OCI-LY3 (cell line): ENCODE measurements around the gene PKHD1.

Source experiments
- H2AFZ ChIP-seq: fragments of 200-600, 300-600 bp; shearing (Covaris generic); 2 replicates; pipeline ENCODE4 v1.6.0; 2014; ENCODE audit warnings: antibody characterized with exemption, low read depth, low read length
- H3K27ac ChIP-seq: fragments of 200-600, 300-600 bp; sonication (generic); 2 replicates; pipeline ENCODE4 v1.5.1; 2014; ENCODE audit warnings: mild to moderate bottlenecking, low read length, moderate library complexity, mixed read lengths
- H3K27me3 ChIP-seq: fragments of 200-600, 300-600 bp; sonication (generic); 2 replicates; pipeline ENCODE4 v1.6.1; 2014; ENCODE audit warnings: low read depth, low read length, mixed read lengths
- H3K36me3 ChIP-seq: fragments of 200-600, 300-600 bp; sonication (generic); replicated peaks from 2 replicates; pipeline ENCODE3; 2014; ENCODE audit warnings: low read depth, low read length, mixed read lengths
- H3K4me1 ChIP-seq: fragments of 300-600, 200-600 bp; sonication (generic); 2 replicates; pipeline ENCODE4 v1.6.1; 2014; ENCODE audit warnings: low read length, mixed read lengths
- H3K4me2 ChIP-seq: fragments of 200-600, 300-600 bp; sonication (generic); 2 replicates; pipeline ENCODE4 v1.6.1; 2014; ENCODE audit warnings: low read length, mixed read lengths
- H3K4me3 ChIP-seq: fragments of 300-600, 200-600 bp; sonication (generic); 2 replicates; pipeline ENCODE4 v1.5.1; 2014; ENCODE audit warnings: antibody characterized with exemption, mild to moderate bottlenecking, low read length, moderate library complexity
- H3K79me2 ChIP-seq: fragments of 300-600, 200-600 bp; shearing (Covaris generic); 2 replicates; pipeline ENCODE4 v1.6.1; 2014; ENCODE audit warnings: mild to moderate bottlenecking, low read length, mixed read lengths
- H3K9ac ChIP-seq: fragments of 300-600, 200-600 bp; shearing (Covaris generic); 2 replicates; pipeline ENCODE4 v1.6.0; 2014; ENCODE audit warnings: mild to moderate bottlenecking, low read length, moderate library complexity
- H3K9me3 ChIP-seq: fragments of 200-600, 300-600 bp; shearing (Covaris generic); 2 replicates; pipeline ENCODE4 v1.6.1; 2014; ENCODE audit warnings: low read length, mixed read lengths; ENCODE audit not compliant: insufficient read depth
- H4K20me1 ChIP-seq: fragments of 200-600, 300-600 bp; sonication (generic); 2 replicates; pipeline ENCODE4 v1.6.1; 2016; ENCODE audit warnings: low read length, mixed read lengths; ENCODE audit not compliant: insufficient read depth
- EZH2phosphoT487 ChIP-seq: fragments of 200-600 bp; shearing (Covaris generic); IDR thresholded peaks from 2 replicates; pipeline ENCODE4 v1.6.1; 2018; ENCODE audit warnings: antibody characterized with exemption, mixed run types, low read depth
- TF ChIP-seq, protein P1 (sequence below): fragments of 200-600, 300-600 bp; sonication (generic); IDR thresholded peaks from 2 replicates; pipeline ENCODE4 v1.5.1; 2014; ENCODE audit warnings: antibody characterized with exemption, low read length, low read depth

The PKHD1 gene

DNA sequence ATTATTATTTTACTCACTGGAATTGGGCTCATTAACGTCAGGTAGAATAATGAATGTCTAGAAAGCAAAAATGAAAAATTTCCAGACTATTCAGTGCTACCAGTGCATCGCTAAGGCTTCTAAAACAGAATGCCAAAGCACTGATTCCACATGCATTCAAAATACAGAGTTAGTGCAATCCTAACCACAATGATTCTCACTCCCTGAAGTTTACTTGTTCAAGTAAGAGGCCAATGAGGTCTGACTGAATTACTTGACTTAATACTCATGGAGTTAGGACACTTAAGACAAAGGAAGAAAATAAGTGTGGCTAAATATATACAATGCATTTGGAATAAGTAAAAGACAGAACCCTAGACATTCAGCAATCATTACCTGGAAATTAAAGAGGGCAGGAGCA is 220.5 kb downstream of the PKHD1 start:
- Histone ChIP-seq H3K4me1 (peaks cover 4% of the 10 kb centered on the region; the same call in 1 of the 2 replicates), H3K27me3 (peaks cover 53% of the 10 kb centered on the region), H2AFZ (no peak overlapping the region), H3K4me2 (no peak overlapping the region), H3K79me2 (no peaks in the 10 kb centered on the region), H3K4me3 (no peak overlapping the region), H3K36me3 (no peaks in the 10 kb centered on the region), H4K20me1 (no peaks in the 10 kb centered on the region), H3K9me3 (no peaks in the 10 kb centered on the region), H3K27ac (no peak overlapping the region), H3K9ac (no peak overlapping the region)
- TF ChIP-seq, protein P1, sequence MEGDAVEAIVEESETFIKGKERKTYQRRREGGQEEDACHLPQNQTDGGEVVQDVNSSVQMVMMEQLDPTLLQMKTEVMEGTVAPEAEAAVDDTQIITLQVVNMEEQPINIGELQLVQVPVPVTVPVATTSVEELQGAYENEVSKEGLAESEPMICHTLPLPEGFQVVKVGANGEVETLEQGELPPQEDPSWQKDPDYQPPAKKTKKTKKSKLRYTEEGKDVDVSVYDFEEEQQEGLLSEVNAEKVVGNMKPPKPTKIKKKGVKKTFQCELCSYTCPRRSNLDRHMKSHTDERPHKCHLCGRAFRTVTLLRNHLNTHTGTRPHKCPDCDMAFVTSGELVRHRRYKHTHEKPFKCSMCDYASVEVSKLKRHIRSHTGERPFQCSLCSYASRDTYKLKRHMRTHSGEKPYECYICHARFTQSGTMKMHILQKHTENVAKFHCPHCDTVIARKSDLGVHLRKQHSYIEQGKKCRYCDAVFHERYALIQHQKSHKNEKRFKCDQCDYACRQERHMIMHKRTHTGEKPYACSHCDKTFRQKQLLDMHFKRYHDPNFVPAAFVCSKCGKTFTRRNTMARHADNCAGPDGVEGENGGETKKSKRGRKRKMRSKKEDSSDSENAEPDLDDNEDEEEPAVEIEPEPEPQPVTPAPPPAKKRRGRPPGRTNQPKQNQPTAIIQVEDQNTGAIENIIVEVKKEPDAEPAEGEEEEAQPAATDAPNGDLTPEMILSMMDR: no peak
- no peak for TF ChIP-seq EZH2phosphoT487

DNA sequence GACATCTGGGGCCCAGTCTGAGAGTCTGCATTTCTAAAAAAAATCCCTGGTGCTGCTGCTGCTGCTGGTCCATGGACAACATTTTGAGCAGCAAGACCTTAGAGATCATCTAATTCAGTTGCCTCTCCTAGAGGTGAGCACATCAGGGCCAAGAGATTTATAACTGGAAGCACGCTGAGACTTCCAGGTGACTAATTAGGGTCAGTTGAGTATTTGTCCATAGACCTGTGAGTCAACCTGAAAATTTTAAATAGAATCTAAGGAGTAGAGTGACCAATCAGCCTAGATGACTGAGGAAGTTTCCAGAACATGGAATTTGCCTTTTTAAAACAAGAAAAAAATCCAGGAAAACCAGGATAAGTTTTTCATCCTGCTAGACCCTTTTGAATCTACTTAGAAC is 221.4 kb downstream of the PKHD1 start:
- Histone ChIP-seq H3K4me3 (no peak overlapping the region), H3K79me2 (no peaks in the 10 kb centered on the region), H4K20me1 (no peaks in the 10 kb centered on the region), H3K27ac (no peak overlapping the region), H3K36me3 (no peaks in the 10 kb centered on the region), H3K9ac (no peak overlapping the region), H2AFZ (no peak overlapping the region), H3K27me3 (peaks cover 59% of the 10 kb centered on the region), H3K9me3 (no peaks in the 10 kb centered on the region), H3K4me1 (peaks cover 4% of the 10 kb centered on the region; the same call in 1 of the 2 replicates), H3K4me2 (no peak overlapping the region)
- TF ChIP-seq, protein P1: no peak
- no peak for TF ChIP-seq EZH2phosphoT487

DNA sequence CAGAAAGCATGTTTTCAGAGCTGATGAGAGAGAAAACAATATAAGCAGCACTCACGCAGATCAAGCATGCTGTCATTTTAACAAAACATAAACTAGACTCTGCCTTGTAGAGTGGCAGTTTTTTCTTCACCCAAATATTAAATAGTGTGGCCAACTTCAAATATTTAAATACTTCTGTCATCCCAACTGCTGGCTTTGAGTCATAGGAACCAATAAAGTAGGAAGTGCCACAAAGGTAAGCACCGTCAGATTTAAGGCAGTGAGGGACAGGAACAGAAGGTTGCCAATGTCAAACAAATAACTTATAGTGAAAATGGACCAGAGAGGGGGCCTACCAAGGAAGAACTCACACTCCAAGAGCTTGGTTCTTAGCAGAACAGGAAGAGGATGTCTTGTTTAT is 222.2 kb downstream of the PKHD1 start:
- no peak for TF ChIP-seq EZH2phosphoT487
- TF ChIP-seq, protein P1: no peak
- no peaks in the 10 kb centered on the region for H3K9me3 ChIP-seq
- H3K27ac ChIP-seq: no peak overlapping the region
- H4K20me1 ChIP-seq: no peaks in the 10 kb centered on the region
- H3K9ac ChIP-seq: no peak overlapping the region
- H3K4me1 ChIP-seq: peaks cover 4% of the 10 kb centered on the region; the same call in 1 of the 2 replicates
- no peak overlapping the region for H3K4me3 ChIP-seq
- no peaks in the 10 kb centered on the region for H3K79me2 ChIP-seq
- H3K4me2 ChIP-seq: no peak overlapping the region
- H2AFZ ChIP-seq: no peak overlapping the region
- H3K36me3 ChIP-seq: no peaks in the 10 kb centered on the region
- H3K27me3 ChIP-seq: peaks cover 55% of the 10 kb centered on the region

DNA sequence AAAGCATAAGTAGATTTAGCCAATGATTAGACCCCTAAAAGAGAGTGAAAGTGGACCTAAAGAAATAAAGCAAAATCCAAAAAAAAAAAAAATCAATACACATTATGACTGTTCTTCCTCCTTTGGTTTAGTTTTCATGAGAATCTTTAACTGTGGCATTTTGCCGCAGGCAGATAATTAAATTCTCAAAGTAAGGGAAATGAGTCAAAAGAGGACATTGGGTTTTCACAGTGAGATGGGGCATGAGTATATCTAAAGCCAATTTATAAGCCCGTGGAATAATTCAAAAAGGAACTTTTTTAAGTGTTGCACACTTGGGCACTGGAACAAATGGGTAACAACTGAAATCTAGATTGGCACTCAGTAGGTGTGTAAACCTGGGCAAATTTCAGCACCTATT is 230.3 kb downstream of the PKHD1 start:
- Histone ChIP-seq H3K79me2 (no peaks in the 10 kb centered on the region), H3K9me3 (no peaks in the 10 kb centered on the region), H3K27me3 (peaks cover 45% of the 10 kb centered on the region), H3K4me1 (peaks cover 16% of the 10 kb centered on the region), H3K4me3 (peak overlapping the region; percentile 25), H3K9ac (no peak overlapping the region), H2AFZ (no peak overlapping the region), H3K4me2 (peak overlapping the region; percentile 63), H4K20me1 (no peaks in the 10 kb centered on the region), H3K27ac (no peak overlapping the region), H3K36me3 (no peaks in the 10 kb centered on the region)
- TF ChIP-seq, protein P1: no peak
- TF ChIP-seq EZH2phosphoT487: no peak
